Fibroblast of skin of left biceps (primary cell): Measurements from ENCODE around the gene PRRG2.

Source experiments
- DNase-seq, 2 experiments: peaks; one replicate each; pipeline ENCODE4 v3.0.0-alpha.2; 2013; ENCODE audit warnings: low read depth in 2 of 2

Gene PRRG2

DNA sequence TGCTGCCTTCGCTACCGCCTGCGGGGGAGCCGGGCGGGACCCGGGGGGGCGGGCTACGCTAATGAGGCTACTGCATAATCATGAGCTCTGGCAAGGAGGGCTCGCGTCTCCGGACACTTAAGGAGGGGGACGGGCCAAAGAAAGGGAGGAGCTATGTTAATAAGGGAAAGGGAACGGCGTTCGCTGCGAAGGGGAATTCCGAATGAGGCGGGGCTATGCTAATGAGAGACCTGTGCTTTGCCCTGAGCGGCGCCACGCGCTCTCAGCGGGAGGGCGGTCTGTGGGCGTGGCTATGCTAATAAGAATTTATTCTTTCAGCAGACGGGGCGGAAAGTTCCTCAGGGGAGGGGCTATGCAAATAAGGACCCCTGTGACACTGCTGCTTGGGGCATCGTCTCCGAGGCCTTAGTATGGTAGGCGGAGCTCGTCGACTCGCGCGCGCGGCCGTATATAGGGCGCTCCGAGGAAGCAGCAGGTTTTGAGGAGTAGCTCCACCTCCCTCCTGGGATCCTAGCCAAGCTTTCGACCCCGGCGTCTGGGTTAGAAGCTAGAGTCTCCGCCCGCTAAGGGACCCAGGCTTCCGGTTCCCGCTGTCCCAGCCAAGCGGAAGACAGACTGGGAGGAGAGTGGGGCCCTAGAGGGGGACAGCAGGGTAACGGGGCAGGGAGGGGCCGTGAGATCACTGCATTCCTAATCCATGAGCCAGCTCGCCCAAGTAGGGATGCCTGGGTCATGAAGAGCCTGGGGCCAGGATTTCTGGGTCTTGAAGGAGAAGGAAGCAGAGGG lies 59.2 kb downstream of the PRRG2 start, which contains the start of gene RRAS:
TSS of gene RRAS (minus strand) at position 31 of the 786 bp plus-strand sequence. CDS start 45 bp downstream, outside the sequence.
- DNase-seq, result peak; percentile 100
